Fibroblast of lung (primary cell): ENCODE data around the gene TREX2.

Experiments used
- EZH2 ChIP-seq: IDR thresholded peaks from 2 replicates; pipeline ENCODE4 v1.5.1; 2012; ENCODE audit warnings: low read length, control low read depth, mild to moderate bottlenecking; ENCODE audit errors: missing control alignments
- TF ChIP-seq, protein P1 (sequence below), 2 donors: IDR thresholded peaks in 1 of 2; conservative IDR thresholded peaks in 1 of 2; 1 replicate in 1 of 2; 2 replicates in 1 of 2; pipeline ENCODE4 v1.5.1; 2011 to 2012; ENCODE audit warnings: low read length in 2 of 2, control low read depth in 1 of 2, inconsistent platforms in 1 of 2, low read depth in 1 of 2, mild to moderate bottlenecking in 1 of 2

DNA sequence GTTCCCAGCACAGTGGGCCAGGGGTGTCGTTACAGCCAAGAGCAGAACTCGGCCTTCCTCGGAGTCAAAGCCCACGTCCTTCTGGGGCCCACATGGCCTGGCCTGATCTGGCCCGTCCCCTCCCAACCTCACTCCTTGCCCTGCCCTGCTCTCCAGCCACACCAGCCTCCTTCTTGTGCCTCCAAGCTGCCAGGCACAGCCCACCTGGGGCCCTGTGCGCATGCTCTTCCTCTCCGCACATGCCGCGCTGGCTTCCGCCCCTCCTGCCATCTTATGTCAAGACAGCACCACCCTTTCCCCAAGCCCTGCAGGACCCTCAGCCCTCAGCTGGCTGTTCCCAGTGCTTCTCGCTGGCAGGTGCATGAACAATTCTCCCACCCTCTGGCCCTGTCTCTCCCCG, 17.7 kb upstream of the TREX2 start:
- TF ChIP-seq, protein P1, sequence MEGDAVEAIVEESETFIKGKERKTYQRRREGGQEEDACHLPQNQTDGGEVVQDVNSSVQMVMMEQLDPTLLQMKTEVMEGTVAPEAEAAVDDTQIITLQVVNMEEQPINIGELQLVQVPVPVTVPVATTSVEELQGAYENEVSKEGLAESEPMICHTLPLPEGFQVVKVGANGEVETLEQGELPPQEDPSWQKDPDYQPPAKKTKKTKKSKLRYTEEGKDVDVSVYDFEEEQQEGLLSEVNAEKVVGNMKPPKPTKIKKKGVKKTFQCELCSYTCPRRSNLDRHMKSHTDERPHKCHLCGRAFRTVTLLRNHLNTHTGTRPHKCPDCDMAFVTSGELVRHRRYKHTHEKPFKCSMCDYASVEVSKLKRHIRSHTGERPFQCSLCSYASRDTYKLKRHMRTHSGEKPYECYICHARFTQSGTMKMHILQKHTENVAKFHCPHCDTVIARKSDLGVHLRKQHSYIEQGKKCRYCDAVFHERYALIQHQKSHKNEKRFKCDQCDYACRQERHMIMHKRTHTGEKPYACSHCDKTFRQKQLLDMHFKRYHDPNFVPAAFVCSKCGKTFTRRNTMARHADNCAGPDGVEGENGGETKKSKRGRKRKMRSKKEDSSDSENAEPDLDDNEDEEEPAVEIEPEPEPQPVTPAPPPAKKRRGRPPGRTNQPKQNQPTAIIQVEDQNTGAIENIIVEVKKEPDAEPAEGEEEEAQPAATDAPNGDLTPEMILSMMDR (conservative IDR thresholded peaks at IDR 0.05 in 1 of 2, IDR thresholded peaks at IDR 0.05 in 1 of 2; ENCODE audit: low read depth in 1 of 2, low read length in 2 of 2), result no peak
- TF ChIP-seq EZH2, result no peak
